ENCODE data around the gene IQCN.
"Not testable (repeated sequence)": the region's sequence is repeated elsewhere in the genome, so short reads cannot be mapped to it uniquely, and the experiment has no call there.

IQCN gene

GRCh38 chr19:18230941-18231734, 43.1 kb downstream of the IQCN start:
- DNase-seq: no peak

GRCh38 chr19:18229915-18230314, 44.3 kb downstream of the IQCN start:
- DNase-seq: no peak

- DNase-seq: no peak
Observed at GRCh38 chr19:18229474-18229873, 44.8 kb downstream of the IQCN start.

GRCh38 chr19:18227781-18228271, 46.4 kb downstream of the IQCN start:
- no peak for DNase-seq

- DNase-seq: no peak
Observed at GRCh38 chr19:18226956-18227780, 47.1 kb downstream of the IQCN start.

GRCh38 chr19:18225702-18226468, 48.4 kb downstream of the IQCN start, which contains the start of gene PDE4C:
TSS of gene PDE4C (minus strand) at chr19:18226438. CDS start at chr19:18226415, 23 bp downstream.
- DNase-seq: no peak

- no peak for DNase-seq
Observed at GRCh38 chr19:18225355-18225701, 48.9 kb downstream of the IQCN start.

GRCh38 chr19:18224525-18225354, 49.5 kb downstream of the IQCN start:
- DNase-seq: peak; percentile 91 to 92

GRCh38 chr19:18223860-18224524, 50.3 kb downstream of the IQCN start:
- DNase-seq: peak in 1 of 2 donors; percentile 47

GRCh38 chr19:18221815-18222725, 52.2 kb downstream of the IQCN start:
- DNase-seq: no peak

- no peak for DNase-seq
Observed at GRCh38 chr19:18220632-18221275, 53.5 kb downstream of the IQCN start.

GRCh38 chr19:18219911-18220631, 54.2 kb downstream of the IQCN start:
- DNase-seq: no peak

- DNase-seq: no peak
Observed at GRCh38 chr19:18218600-18218999, 55.7 kb downstream of the IQCN start.

GRCh38 chr19:18218159-18218558, 56.1 kb downstream of the IQCN start:
- DNase-seq: no peak

GRCh38 chr19:18216789-18217188, 57.5 kb downstream of the IQCN start:
- no peak for DNase-seq

GRCh38 chr19:18214779-18215433, 59.3 kb downstream of the IQCN start:
- no peak for DNase-seq

- DNase-seq: no peak
Observed at GRCh38 chr19:18211683-18212082, 62.6 kb downstream of the IQCN start.

- DNase-seq: not testable (repeated sequence)
Observed at GRCh38 chr19:18209912-18210311, 64.3 kb downstream of the IQCN start.

All from stimulated activated CD4-positive, alpha-beta T cell treated with anti-CD3 and anti-CD28 coated beads, Interleukin-2, amount 100 ng/mL, for 48 hours (primary cell).